PC-9 (cell line): ENCODE measurements around the gene CRACDL. TPM values are rescaled to one million over a fixed set of nuclear protein-coding genes. Genes with fewer than 3 reads are reported as not detected.

Experiments
- BruUV-seq: library from RNA; stranded (reverse); fragments of 400-500 nt; replicated peaks from 2 replicates; lab custom pipeline; 2021; lab: Mats Ljungman, UMichigan
- CTCF ChIA-PET: fragments of 300-600 bp; sonication (Branson Sonifier 250); formaldehyde crosslinking; loops from one replicate; lab custom pipeline; 2022; ENCODE audit warnings: antibody characterized with exemption; lab: Charles Lee
- POLR2A ChIA-PET: fragments of 300-600 bp; sonication (Branson Sonifier 250); formaldehyde crosslinking; loops from one replicate; lab custom pipeline; 2022; ENCODE audit warnings: antibody characterized with exemption; ENCODE audit not compliant: unreplicated experiment; lab: Charles Lee
- DNase-seq, 2 experiments: peaks; one replicate each; pipeline versions ENCODE4 v3.0.0 to v3.0.0-alpha.2; 2015 to 2022; ENCODE audit warnings: mixed read lengths in 1 of 2
- H2AFZ ChIP-seq: fragments of 200-600 bp; sonication (generic); 2 replicates; pipeline ENCODE4 v1.8.1; 2017; ENCODE audit warnings: antibody characterized with exemption
- H3F3A ChIP-seq: fragments of 200-600 bp; sonication (generic); 2 replicates; pipeline ENCODE4 v1.8.1; 2017; ENCODE audit warnings: antibody characterized with exemption, mild to moderate bottlenecking, low read depth; ENCODE audit not compliant: insufficient read depth
- H3K27ac ChIP-seq: fragments of 200-600 bp; sonication (generic); 2 replicates; pipeline ENCODE4 v1.6.1; 2016; ENCODE audit warnings: mixed run types
- H3K27me3 ChIP-seq: fragments of 200-600 bp; sonication (generic); 2 replicates; pipeline ENCODE4 v1.6.1; 2016; ENCODE audit warnings: low read depth, mixed run types; ENCODE audit not compliant: insufficient read depth
- H3K36me3 ChIP-seq: fragments of 200-600 bp; sonication (generic); 2 replicates; pipeline ENCODE4 v1.6.1; 2016; ENCODE audit warnings: low read depth, mixed run types
- H3K4me1 ChIP-seq: fragments of 200-600 bp; sonication (generic); replicated peaks from 2 replicates; pipeline ENCODE4 v1.6.1; 2016; ENCODE audit warnings: mixed run types; ENCODE audit not compliant: insufficient read depth
- H3K4me2 ChIP-seq: fragments of 200-600 bp; sonication (generic); 2 replicates; pipeline ENCODE4 v1.6.1; 2017; ENCODE audit warnings: mixed run types
- H3K4me3 ChIP-seq: fragments of 200-600 bp; sonication (generic); 2 replicates; pipeline ENCODE4 v1.6.1; 2016; ENCODE audit warnings: mixed run types
- H3K79me2 ChIP-seq: fragments of 200-600 bp; sonication (generic); 2 replicates; pipeline ENCODE4 v1.6.1; 2017; ENCODE audit warnings: low read depth, mixed run types
- H3K9me2 ChIP-seq: fragments of 200-600 bp; sonication (generic); 2 replicates; pipeline ENCODE4 v1.8.1; 2017; ENCODE audit warnings: mild to moderate bottlenecking; ENCODE audit not compliant: insufficient read depth
- H3K9me3 ChIP-seq: fragments of 200-600 bp; sonication (generic); 2 replicates; pipeline ENCODE4 v1.8.1; 2016; ENCODE audit warnings: low read depth; ENCODE audit not compliant: insufficient read depth
- H4K20me1 ChIP-seq: fragments of 200-600 bp; sonication (generic); 2 replicates; pipeline ENCODE4 v1.8.1; 2017; ENCODE audit not compliant: insufficient read depth
- CTCF ChIP-seq: fragments of 200-600 bp; sonication (generic); conservative IDR thresholded peaks from 2 replicates; pipeline ENCODE4 v1.6.1; 2017; ENCODE audit warnings: mixed run types, antibody characterized with exemption, mild to moderate bottlenecking, moderate library complexity
- EZH2 ChIP-seq: fragments of 200-600 bp; sonication (generic); IDR thresholded peaks from 2 replicates; pipeline ENCODE4 v1.8.0; 2017; ENCODE audit warnings: antibody characterized with exemption, low read depth
- intact Hi-C: fragments of 100-400 bp; cut with micrococcal nuclease; formaldehyde crosslinking; loops from one replicate; pipeline ENCODE4 v1.10.0; 2022; ENCODE audit not compliant: unreplicated experiment
- total RNA-seq: library from RNA; stranded (reverse); gene quantifications from 2 replicates; pipeline ENCODE4 v1.2.3, GENCODE V29; 2021

Gene CRACDL
- total RNA-seq, 1 experiment from 2014 or later = 33.7 TPM

- Histone ChIP-seq H3K36me3 (no peaks in the 10 kb centered on the region), H3K79me2 (no peaks in the 10 kb centered on the region), H3K9me3 (no peaks in the 10 kb centered on the region), H2AFZ (peak overlapping the region; percentile 77; the same call in 1 of the 2 replicates), H3F3A (no peaks in the 10 kb centered on the region), H3K9me2 (no peaks in the 10 kb centered on the region), H3K4me2 (peak overlapping the region; percentile 78), H3K27me3 (peaks cover 47% of the 10 kb centered on the region), H3K27ac (no peak overlapping the region), H3K4me1 (no peaks in the 10 kb centered on the region), H3K4me3 (peak overlapping the region; percentile 54; the same call in 1 of the 2 replicates), H4K20me1 (no peaks in the 10 kb centered on the region)
- ChIA-PET CTCF (interaction anchor here (0.6 kb wide), 1 partner anchor 291 kb away, joined by 4 read pairs; no protein-coding TSS in a partner anchor), POLR2A (no interaction called here)
- TF ChIP-seq CTCF (no peak), EZH2 (peak; percentile 96; the same call in 1 of the 2 replicates)
- intact Hi-C loops = loop anchor here (2.0 to 5.0 kb wide), 2 partner anchors 68 to 289 kb away; no protein-coding TSS in a partner anchor
- BruUV-seq = no TSS peak
- DNase-seq = no peak
Measured at GRCh38 chr2:98936353-98937351, 627 bp upstream of the CRACDL start.

- no peaks in the 10 kb centered on the region for H3K4me1 ChIP-seq
Measured at GRCh38 chr2:98935111-98935770, 784 bp downstream of the CRACDL start.

More at GRCh38 chr2:98935111-98935770, 784 bp downstream of the CRACDL start:
- H3K36me3 ChIP-seq = no peaks in the 10 kb centered on the region
- TF ChIP-seq EZH2 = no peak; the same call in 1 of the 2 replicates
- TF ChIP-seq CTCF = no peak
- no peak overlapping the region for H3K27ac ChIP-seq
- no peaks in the 10 kb centered on the region for H4K20me1 ChIP-seq
- no peaks in the 10 kb centered on the region for H3K9me2 ChIP-seq
- peak overlapping the region; percentile 78 for H3K4me2 ChIP-seq
- H3F3A ChIP-seq = no peaks in the 10 kb centered on the region
- CTCF ChIA-PET = no interaction called here
- peak overlapping the region; percentile 54; the same call in 1 of the 2 replicates for H3K4me3 ChIP-seq
- BruUV-seq = no TSS peak
- H3K9me3 ChIP-seq = no peaks in the 10 kb centered on the region
- POLR2A ChIA-PET = interaction anchor here (0.6 kb wide), 1 partner anchor 27 kb away, joined by 3 read pairs; no protein-coding TSS in a partner anchor
- intact Hi-C loops = loop anchor here (2.0 to 5.0 kb wide), 2 partner anchors 26 to 288 kb away; no protein-coding TSS in a partner anchor
- no peak overlapping the region for H2AFZ ChIP-seq
- H3K79me2 ChIP-seq = no peaks in the 10 kb centered on the region
- DNase-seq = no peak
- peaks cover 47% of the 10 kb centered on the region for H3K27me3 ChIP-seq
